ENCODE measurements around the gene PDE4A.
A peak's percentile ranks its signal among the peaks of the same experiment; 100 is the strongest.

PDE4A gene

DNA sequence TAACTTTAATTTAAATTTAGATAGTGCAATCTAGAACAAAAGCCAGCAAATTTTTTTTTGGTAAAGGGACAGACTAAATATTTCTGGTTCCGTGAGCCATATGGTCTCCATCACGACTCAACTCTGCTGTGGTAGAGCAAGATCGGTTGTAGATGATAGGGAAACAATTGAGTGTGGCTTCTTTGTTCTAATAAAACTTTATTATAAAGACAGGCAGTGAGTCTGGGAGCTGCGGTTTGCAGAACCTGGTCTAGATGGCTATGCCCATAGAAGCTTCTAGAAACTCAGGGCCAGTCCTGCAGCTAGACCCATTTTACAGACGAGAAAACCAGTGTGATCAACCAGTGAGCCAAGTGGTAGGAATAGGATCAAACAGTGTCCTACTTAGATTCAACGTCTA is 28.2 kb upstream of the PDE4A start:
- no peak overlapping the region for H3K4me2 ChIP-seq (ENCODE audit: insufficient read depth, low read length, poor library complexity, severe bottlenecking)
- H2BK15ac ChIP-seq (ENCODE audit: low read length), result no peak overlapping the region
- no peak overlapping the region for H3K14ac ChIP-seq (ENCODE audit: low read length)
- H3K9me3 ChIP-seq (replicated peaks in 1 of 2; ENCODE audit: control insufficient read depth in 2 of 2, insufficient read depth in 1 of 2, low read depth in 1 of 2, low read length in 2 of 2), result peaks cover 0 to 1% of the 10 kb centered on the region in 2 donors
- no peak overlapping the region for H2AFZ ChIP-seq (ENCODE audit: low read length)
- no peak overlapping the region for H4K91ac ChIP-seq (ENCODE audit: low read depth, low read length, poor library complexity)
- H3K36me3 ChIP-seq (replicated peaks in 1 of 2; ENCODE audit: control insufficient read depth in 2 of 2, insufficient read depth in 2 of 2, low read length in 2 of 2), result peaks cover 27 to 70% of the 10 kb centered on the region in 2 donors
- H4K8ac ChIP-seq (ENCODE audit: low read depth, low read length), result no peak overlapping the region
- no peak overlapping the region for H2AK5ac ChIP-seq (ENCODE audit: low read depth, low read length)
- H3K4me3 ChIP-seq (ENCODE audit: low read length in 2 of 2), result no peak overlapping the region
- H2BK5ac ChIP-seq (ENCODE audit: low read length), result no peak overlapping the region
- H3K9ac ChIP-seq (ENCODE audit: low read depth, low read length, poor library complexity), result no peak overlapping the region
- H3K23ac ChIP-seq (ENCODE audit: low read depth, low read length, poor library complexity), result no peak overlapping the region
- no peak overlapping the region for H3K18ac ChIP-seq (ENCODE audit: low read length)
- no peak overlapping the region for H3K27ac ChIP-seq (replicated peaks; ENCODE audit: low read length)
- no peak overlapping the region for H2BK120ac ChIP-seq (ENCODE audit: low read depth, low read length)
- H2BK12ac ChIP-seq (ENCODE audit: low read length), result no peak overlapping the region
- no peak overlapping the region for H3K4ac ChIP-seq (ENCODE audit: low read length)
- H3K4me1 ChIP-seq (ENCODE audit: control insufficient read depth in 2 of 2, insufficient read depth in 1 of 2, low read depth in 1 of 2, low read length in 2 of 2), result no peaks in the 10 kb centered on the region
- DNase-seq (ENCODE audit: low spot score), result no peak
- no peaks in the 10 kb centered on the region for H3K27me3 ChIP-seq (ENCODE audit: control insufficient read depth in 3 of 3, insufficient read depth in 3 of 3, low read depth in 1 of 3, low read length in 3 of 3)
- WGBS, 2 donors (ENCODE audit: extremely low coverage in 2 of 2, insufficient read length in 2 of 2, insufficient replicate concordance in 1 of 2), result no CpG with 5 or more reads among the region's 6 CpGs
- peaks cover 4% of the 10 kb centered on the region for H3K79me1 ChIP-seq (ENCODE audit: low read depth, low read length)

DNA sequence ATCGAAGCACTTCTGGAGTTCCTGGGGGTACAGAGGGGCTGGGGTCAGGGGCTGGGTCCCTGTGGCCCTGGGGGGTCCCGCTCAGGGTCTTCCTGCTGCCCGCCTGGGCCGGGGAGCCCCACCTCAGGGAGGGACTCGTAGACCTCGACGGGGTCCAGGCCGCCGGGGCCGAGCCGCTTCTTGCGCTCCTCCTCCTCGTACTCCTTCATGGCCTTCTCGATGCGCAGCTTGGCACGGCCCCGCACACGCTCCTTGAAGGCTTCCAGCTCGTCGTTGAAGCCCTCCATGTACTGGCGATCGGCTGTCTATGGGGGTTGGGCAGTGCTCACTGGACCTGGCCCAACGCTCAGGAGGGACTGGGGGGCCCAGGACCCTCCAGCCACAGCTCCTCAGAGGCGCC is 27.2 kb upstream of the PDE4A start:
- Histone ChIP-seq H3K23ac (ENCODE audit: low read depth, low read length, poor library complexity) (no peak overlapping the region), H2BK12ac (ENCODE audit: low read length) (no peak overlapping the region), H3K27me3 (ENCODE audit: control insufficient read depth in 3 of 3, insufficient read depth in 3 of 3, low read depth in 1 of 3, low read length in 3 of 3) (no peaks in the 10 kb centered on the region), H2AFZ (ENCODE audit: low read length) (no peak overlapping the region), H2BK120ac (ENCODE audit: low read depth, low read length) (no peak overlapping the region), H3K36me3 (replicated peaks in 1 of 2; ENCODE audit: control insufficient read depth in 2 of 2, insufficient read depth in 2 of 2, low read length in 2 of 2) (peaks cover 30 to 77% of the 10 kb centered on the region in 2 donors), H2AK5ac (ENCODE audit: low read depth, low read length) (peak overlapping the region; percentile 63), H3K9me3 (replicated peaks in 1 of 2; ENCODE audit: control insufficient read depth in 2 of 2, insufficient read depth in 1 of 2, low read depth in 1 of 2, low read length in 2 of 2) (peaks cover 0 to 1% of the 10 kb centered on the region in 2 donors), H2BK15ac (ENCODE audit: low read length) (no peak overlapping the region), H3K9ac (ENCODE audit: low read depth, low read length, poor library complexity) (no peak overlapping the region), H3K4me1 (ENCODE audit: control insufficient read depth in 2 of 2, insufficient read depth in 1 of 2, low read depth in 1 of 2, low read length in 2 of 2) (no peaks in the 10 kb centered on the region), H3K4me3 (ENCODE audit: low read length in 2 of 2) (no peak overlapping the region), H3K14ac (ENCODE audit: low read length) (no peak overlapping the region), H2BK5ac (ENCODE audit: low read length) (peak overlapping the region; percentile 39), H4K8ac (ENCODE audit: low read depth, low read length) (no peak overlapping the region), H4K91ac (ENCODE audit: low read depth, low read length, poor library complexity) (no peak overlapping the region), H3K79me1 (ENCODE audit: low read depth, low read length) (peaks cover 11% of the 10 kb centered on the region), H3K27ac (replicated peaks; ENCODE audit: low read length) (no peak overlapping the region), H3K4me2 (ENCODE audit: insufficient read depth, low read length, poor library complexity, severe bottlenecking) (no peak overlapping the region), H3K18ac (ENCODE audit: low read length) (no peak overlapping the region), H3K4ac (ENCODE audit: low read length) (no peak overlapping the region)
- DNase-seq (ENCODE audit: low spot score), result no peak
- no CpG with 5 or more reads among the region's 24 CpGs for WGBS, 2 donors (ENCODE audit: extremely low coverage in 2 of 2, insufficient read length in 2 of 2, insufficient replicate concordance in 1 of 2)

DNA sequence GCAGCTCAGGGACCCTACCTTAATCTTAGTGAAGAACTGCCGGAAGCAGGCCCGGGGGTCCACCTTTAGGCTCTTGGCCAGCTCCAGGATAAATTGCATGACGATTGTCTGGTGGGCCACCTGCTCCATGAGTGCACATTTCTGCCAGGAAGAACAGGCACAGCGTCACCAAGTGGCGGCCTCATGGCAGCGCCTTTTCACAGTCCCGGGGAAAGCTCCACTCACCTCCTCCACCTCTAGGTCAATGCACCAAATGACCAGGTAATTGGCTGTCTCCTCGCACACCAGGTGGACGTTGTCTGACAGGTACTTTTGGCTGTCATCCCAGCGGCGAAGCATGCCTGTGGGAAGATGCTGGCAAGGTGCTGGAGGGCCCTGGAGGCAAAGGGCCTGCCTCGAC is 25.3 kb upstream of the PDE4A start:
- no CpG with 5 or more reads among the region's 12 CpGs for WGBS, 2 donors (ENCODE audit: extremely low coverage in 2 of 2, insufficient read length in 2 of 2, insufficient replicate concordance in 1 of 2)
- Histone ChIP-seq H3K9me3 (replicated peaks in 1 of 2; ENCODE audit: control insufficient read depth in 2 of 2, insufficient read depth in 1 of 2, low read depth in 1 of 2, low read length in 2 of 2) (peaks cover 0 to 1% of the 10 kb centered on the region in 2 donors), H3K36me3 (replicated peaks in 1 of 2; ENCODE audit: control insufficient read depth in 2 of 2, insufficient read depth in 2 of 2, low read length in 2 of 2) (peaks cover 28 to 85% of the 10 kb centered on the region in 2 donors)

DNA sequence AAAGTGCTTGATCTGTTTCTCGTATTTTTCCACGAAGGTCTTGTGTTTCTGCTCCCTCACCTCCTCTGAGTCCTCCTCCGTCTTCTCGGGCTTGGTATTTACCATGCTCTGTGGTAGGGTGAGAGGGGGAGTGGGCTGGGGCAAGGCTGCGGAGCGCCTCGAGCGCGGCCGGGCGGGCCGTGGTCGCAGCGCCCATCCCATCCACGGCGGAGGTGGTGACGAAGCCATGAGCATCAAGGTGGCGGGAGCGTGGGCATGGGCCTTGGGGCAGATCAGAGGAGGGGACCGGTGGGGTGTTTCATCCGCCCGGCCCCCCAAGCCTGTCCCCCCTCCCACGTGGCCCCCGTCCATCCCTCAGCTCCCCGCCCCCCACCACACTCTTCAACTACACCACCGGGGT is 24.9 kb upstream of the PDE4A start:
- DNase-seq (ENCODE audit: low spot score), result no peak
- no peak overlapping the region for H4K8ac ChIP-seq (ENCODE audit: low read depth, low read length)
- no peak overlapping the region for H4K91ac ChIP-seq (ENCODE audit: low read depth, low read length, poor library complexity)
- H3K4me3 ChIP-seq (ENCODE audit: low read length in 2 of 2), result no peak overlapping the region
- H2BK120ac ChIP-seq (ENCODE audit: low read depth, low read length), result no peak overlapping the region
- no peak overlapping the region for H3K18ac ChIP-seq (ENCODE audit: low read length)
- no peak overlapping the region for H3K9ac ChIP-seq (ENCODE audit: low read depth, low read length, poor library complexity)
- no peak overlapping the region for H2BK12ac ChIP-seq (ENCODE audit: low read length)
- H3K14ac ChIP-seq (ENCODE audit: low read length), result no peak overlapping the region
- no peaks in the 10 kb centered on the region for H3K9me3 ChIP-seq (replicated peaks in 1 of 2; ENCODE audit: control insufficient read depth in 2 of 2, insufficient read depth in 1 of 2, low read depth in 1 of 2, low read length in 2 of 2)
- H3K27ac ChIP-seq (replicated peaks; ENCODE audit: low read length), result no peak overlapping the region
- no peak overlapping the region for H2AFZ ChIP-seq (ENCODE audit: low read length)
- no peak overlapping the region for H3K4me2 ChIP-seq (ENCODE audit: insufficient read depth, low read length, poor library complexity, severe bottlenecking)
- WGBS, 2 donors (ENCODE audit: extremely low coverage in 2 of 2, insufficient read length in 2 of 2, insufficient replicate concordance in 1 of 2), result no CpG with 5 or more reads among the region's 26 CpGs
- no peaks in the 10 kb centered on the region for H3K27me3 ChIP-seq (ENCODE audit: control insufficient read depth in 3 of 3, insufficient read depth in 3 of 3, low read depth in 1 of 3, low read length in 3 of 3)
- H3K36me3 ChIP-seq (replicated peaks in 1 of 2; ENCODE audit: control insufficient read depth in 2 of 2, insufficient read depth in 2 of 2, low read length in 2 of 2), result peaks cover 26 to 86% of the 10 kb centered on the region in 2 donors
- peaks cover 16% of the 10 kb centered on the region for H3K79me1 ChIP-seq (ENCODE audit: low read depth, low read length)
- H2BK15ac ChIP-seq (ENCODE audit: low read length), result no peak overlapping the region
- H3K23ac ChIP-seq (ENCODE audit: low read depth, low read length, poor library complexity), result peak overlapping the region; percentile 65
- H3K4me1 ChIP-seq (ENCODE audit: control insufficient read depth in 2 of 2, insufficient read depth in 1 of 2, low read depth in 1 of 2, low read length in 2 of 2), result no peaks in the 10 kb centered on the region
- no peak overlapping the region for H2AK5ac ChIP-seq (ENCODE audit: low read depth, low read length)
- H2BK5ac ChIP-seq (ENCODE audit: low read length), result peak overlapping the region; percentile 39
- H3K4ac ChIP-seq (ENCODE audit: low read length), result no peak overlapping the region

More for the DNA sequence above, 25.3 kb upstream of the PDE4A start:
- H2BK15ac ChIP-seq (ENCODE audit: low read length), result no peak overlapping the region
- H2BK5ac ChIP-seq (ENCODE audit: low read length), result peak overlapping the region; percentile 39
- H2BK120ac ChIP-seq (ENCODE audit: low read depth, low read length), result no peak overlapping the region
- peak overlapping the region in 1 of 2 donors; percentile 14 for H3K4me3 ChIP-seq (ENCODE audit: low read length in 2 of 2)
- no peak overlapping the region for H3K23ac ChIP-seq (ENCODE audit: low read depth, low read length, poor library complexity)
- no peak overlapping the region for H3K18ac ChIP-seq (ENCODE audit: low read length)
- H3K4me2 ChIP-seq (ENCODE audit: insufficient read depth, low read length, poor library complexity, severe bottlenecking), result no peak overlapping the region
- H3K4ac ChIP-seq (ENCODE audit: low read length), result no peak overlapping the region
- H4K91ac ChIP-seq (ENCODE audit: low read depth, low read length, poor library complexity), result no peak overlapping the region
- H3K27ac ChIP-seq (replicated peaks; ENCODE audit: low read length), result no peak overlapping the region
- no peaks in the 10 kb centered on the region for H3K4me1 ChIP-seq (ENCODE audit: control insufficient read depth in 2 of 2, insufficient read depth in 1 of 2, low read depth in 1 of 2, low read length in 2 of 2)
- peak overlapping the region; percentile 30 for H3K9ac ChIP-seq (ENCODE audit: low read depth, low read length, poor library complexity)
- H3K14ac ChIP-seq (ENCODE audit: low read length), result no peak overlapping the region
- H2BK12ac ChIP-seq (ENCODE audit: low read length), result no peak overlapping the region
- no peak overlapping the region for H2AFZ ChIP-seq (ENCODE audit: low read length)
- H2AK5ac ChIP-seq (ENCODE audit: low read depth, low read length), result no peak overlapping the region
- peaks cover 14% of the 10 kb centered on the region for H3K79me1 ChIP-seq (ENCODE audit: low read depth, low read length)
- H3K27me3 ChIP-seq (ENCODE audit: control insufficient read depth in 3 of 3, insufficient read depth in 3 of 3, low read depth in 1 of 3, low read length in 3 of 3), result no peaks in the 10 kb centered on the region
- DNase-seq (ENCODE audit: low spot score), result no peak
- H4K8ac ChIP-seq (ENCODE audit: low read depth, low read length), result no peak overlapping the region
